HG03520 (cell line): ENCODE data around the gene USP17L17.
"Not testable (repeated sequence)": the region's sequence is repeated elsewhere in the genome, so short reads cannot be mapped to it uniquely, and the experiment has no call there.

Experiments used
- ATAC-seq: cut with Tn5 transposase; IDR thresholded peaks from one replicate; pipeline ENCODE4 v1.9.1; 2021; ENCODE audit warnings: mild to moderate bottlenecking, moderate library complexity; ENCODE audit not compliant: unreplicated experiment

USP17L17 gene

GRCh38 chr4:9243579-9243978 lies at the start of gene USP17L17:
USP17L17 (plus strand) TSS chr4:9243879; CDS start chr4:9243879, 0 bp downstream.
- ATAC-seq = not testable (repeated sequence)

GRCh38 chr4:9210357-9210756 lies 33.3 kb upstream of the USP17L17 start, which contains the start of gene USP17L10:
USP17L10 (plus strand) TSS chr4:9210657; CDS start chr4:9210657, 0 bp downstream.
- ATAC-seq = not testable (repeated sequence)

GRCh38 chr4:9214701-9215100 lies 29.0 kb upstream of the USP17L17 start:
- not testable (repeated sequence) for ATAC-seq

GRCh38 chr4:9215105-9215504 lies 28.6 kb upstream of the USP17L17 start, which contains the start of gene USP17L11:
USP17L11 (plus strand) TSS chr4:9215405; CDS start chr4:9215405, 0 bp downstream.
- not testable (repeated sequence) for ATAC-seq

- ATAC-seq = not testable (repeated sequence)
Measured at GRCh38 chr4:9219852-9220251, 23.8 kb upstream of the USP17L17 start, which contains the start of gene USP17L12. USP17L12 (plus strand) TSS chr4:9220152; CDS start chr4:9220152, 0 bp downstream.

- not testable (repeated sequence) for ATAC-seq
Measured at GRCh38 chr4:9224596-9224995, 19.1 kb upstream of the USP17L17 start, which contains the start of gene USP17L13. USP17L13 (plus strand) TSS chr4:9224896; CDS start chr4:9224896, 0 bp downstream.

GRCh38 chr4:9230249-9230648 lies 13.4 kb upstream of the USP17L17 start:
- ATAC-seq = not testable (repeated sequence)

GRCh38 chr4:9234085-9234484 lies 9.6 kb upstream of the USP17L17 start, which contains the start of gene USP17L15:
USP17L15 (plus strand) TSS chr4:9234385; CDS start chr4:9234385, 0 bp downstream.
- ATAC-seq = not testable (repeated sequence)

GRCh38 chr4:9238461-9238860 lies 5.2 kb upstream of the USP17L17 start:
- ATAC-seq = not testable (repeated sequence)

GRCh38 chr4:9247953-9248680 lies 4.4 kb downstream of the USP17L17 start, which contains the start of gene USP17L18:
USP17L18 (plus strand) TSS chr4:9248630; CDS start chr4:9248630, 0 bp downstream.
- not testable (repeated sequence) for ATAC-seq

- ATAC-seq = not testable (repeated sequence)
Measured at GRCh38 chr4:9253078-9253477, 9.4 kb downstream of the USP17L17 start, which contains the start of gene USP17L19. USP17L19 (plus strand) TSS chr4:9253378; CDS start chr4:9253378, 0 bp downstream.

- ATAC-seq = not testable (repeated sequence)
Measured at GRCh38 chr4:9257824-9258223, 14.1 kb downstream of the USP17L17 start, which contains the start of gene USP17L20. USP17L20 (plus strand) TSS chr4:9258124; CDS start chr4:9258124, 0 bp downstream.

- not testable (repeated sequence) for ATAC-seq
Measured at GRCh38 chr4:9262572-9262971, 18.9 kb downstream of the USP17L17 start, which contains the start of gene USP17L21. USP17L21 (plus strand) TSS chr4:9262872; CDS start chr4:9262872, 0 bp downstream.

GRCh38 chr4:9267319-9267718 lies 23.6 kb downstream of the USP17L17 start, which contains the start of gene USP17L22:
USP17L22 (plus strand) TSS chr4:9267619; CDS start chr4:9267619, 0 bp downstream.
- ATAC-seq = not testable (repeated sequence)

GRCh38 chr4:9271719-9272118 lies 28.0 kb downstream of the USP17L17 start:
- ATAC-seq = not testable (repeated sequence)
